A549 (cell line): ENCODE measurements around the gene FHIT. TPM values are rescaled to one million over a fixed set of nuclear protein-coding genes. Genes with fewer than 3 reads are reported as not detected.

Experiments used
- ATAC-seq, 2 experiments: fragments of 200-7000 bp in 1 of 2; fragments of >200 bp in 1 of 2; cut with Nextera tagmentation in 1 of 2; cut with Tn5 transposase in 1 of 2; 3 replicates each; pipeline versions ENCODE4 v1.8.0 to v1.9.1; 2018 to 2020; ENCODE audit warnings: mild to moderate bottlenecking in 1 of 2, moderate library complexity in 1 of 2
- CTCF ChIA-PET: fragments of 300-600 bp; sonication (Branson Sonifier 250); formaldehyde crosslinking; extraction: SDS; loops from one replicate; lab custom pipeline; 2021; ENCODE audit warnings: antibody characterized with exemption, inconsistent platforms; lab: Yijun Ruan, JAX
- POLR2A ChIA-PET: fragments of 350-600 bp; formaldehyde crosslinking; extraction: SDS; loops from one replicate; lab custom pipeline; 2021; ENCODE audit warnings: antibody characterized with exemption, inconsistent platforms; lab: Yijun Ruan, JAX
- DNase-seq, 2 experiments: peaks; one replicate each; pipeline versions ENCODE4 v3.0.0 to v3.0.0-alpha.2; 2011 to 2016; ENCODE audit warnings: low read depth in 1 of 2, low spot score in 1 of 2
- FAIRE-seq: peaks from 2 replicates; lab custom pipeline; 2011; peaks lifted over from hg19 to GRCh38; lab: Jason Lieb, UNC
- H3K27ac ChIP-seq, 2 experiments: fragments of >200 bp; sonication (Bioruptor Twin); formaldehyde crosslinking; 3 replicates each; pipeline ENCODE4 v1.5.1; 2016 to 2017
- H3K4me1 ChIP-seq: fragments of >200 bp; sonication (Bioruptor Twin); formaldehyde crosslinking; 3 replicates; pipeline ENCODE4 v1.6.1; 2016
- H3K4me2 ChIP-seq: fragments of >200 bp; sonication (Bioruptor Twin); formaldehyde crosslinking; 3 replicates; pipeline ENCODE4 v1.6.1; 2016
- H3K4me3 ChIP-seq: fragments of >200 bp; sonication (Bioruptor Twin); formaldehyde crosslinking; 3 replicates; pipeline ENCODE4 v1.5.1; 2016
- H3K9me3 ChIP-seq: fragments of >200 bp; sonication (Bioruptor Twin); formaldehyde crosslinking; 3 replicates; pipeline ENCODE4 v1.6.1; 2016
- ATOH8 ChIP-seq: fragments of 250-450 bp; sonication (Bioruptor Pico); IDR thresholded peaks from 2 replicates; pipeline ENCODE4 v1.5.0; 2020; ENCODE audit warnings: low read depth, mild to moderate bottlenecking, moderate library complexity
- CHD2 ChIP-seq: fragments of 150-350 bp; IDR thresholded peaks from 2 replicates; pipeline ENCODE4 v1.6.1; 2014; ENCODE audit warnings: low read length; ENCODE audit not compliant: partially characterized antibody
- EHMT2 ChIP-seq: fragments of 200-600 bp; sonication (generic); IDR thresholded peaks from 2 replicates; pipeline ENCODE4 v1.6.1; 2016; ENCODE audit warnings: antibody characterized with exemption, low read depth, mild to moderate bottlenecking, moderate library complexity
- EP300 ChIP-seq, 2 experiments: fragments of >200 bp; sonication (Bioruptor Twin); formaldehyde crosslinking; IDR thresholded peaks; 2 replicates in 1 of 2; 3 replicates in 1 of 2; pipeline ENCODE4 v1.6.1; 2016 to 2017
- FOSB ChIP-seq: fragments of 250-450 bp; sonication (Bioruptor Pico); IDR thresholded peaks from 2 replicates; pipeline ENCODE4 v1.5.0; 2020; ENCODE audit warnings: mild to moderate bottlenecking, moderate library complexity
- HOXA7 ChIP-seq: fragments of 250-450 bp; sonication (Bioruptor Pico); IDR thresholded peaks from 2 replicates; pipeline ENCODE4 v1.5.0; 2020; ENCODE audit warnings: mild to moderate bottlenecking, moderate library complexity
- MAFK ChIP-seq: fragments of 450-650 bp; IDR thresholded peaks from 2 replicates; pipeline ENCODE4 v1.6.1; 2014; ENCODE audit not compliant: partially characterized antibody
- NR3C1 ChIP-seq: fragments of >200 bp; sonication (Bioruptor Twin); formaldehyde crosslinking; IDR thresholded peaks from 3 replicates; pipeline ENCODE4 v1.6.1; 2017
- POLR2AphosphoS2 ChIP-seq: conservative IDR thresholded peaks from 2 replicates; pipeline ENCODE4 v1.6.1; 2012; ENCODE audit warnings: low read length, improper control_type of control experiment, inconsistent platforms
- RCOR1 ChIP-seq: fragments of 150-350 bp; IDR thresholded peaks from 2 replicates; pipeline ENCODE4 v1.6.1; 2014; ENCODE audit warnings: antibody characterized with exemption, low read length, low read depth
- REST ChIP-seq: fragments of 200-600 bp; sonication (generic); IDR thresholded peaks from 2 replicates; pipeline ENCODE4 v1.6.1; 2016; ENCODE audit warnings: antibody characterized with exemption, mild to moderate bottlenecking, moderate library complexity
- RFX5 ChIP-seq: fragments of 450-650 bp; IDR thresholded peaks from 2 replicates; pipeline ENCODE4 v1.7.1; 2014; ENCODE audit warnings: antibody characterized with exemption, mild to moderate bottlenecking, moderate library complexity
- RNF2 ChIP-seq: fragments of 200-600 bp; sonication (generic); IDR thresholded peaks from 2 replicates; pipeline ENCODE4 v1.6.1; 2016; ENCODE audit warnings: low read depth, mild to moderate bottlenecking, antibody characterized with exemption, moderate library complexity, borderline replicate concordance
- TP53 ChIP-seq: fragments of 250-450 bp; sonication (Bioruptor Pico); IDR thresholded peaks from 2 replicates; pipeline ENCODE4 v1.5.0; 2021; ENCODE audit warnings: mild to moderate bottlenecking, moderate library complexity
- USF2 ChIP-seq: fragments of 450-650 bp; IDR thresholded peaks from 2 replicates; pipeline ENCODE4 v1.6.1; 2014; ENCODE audit warnings: antibody characterized with exemption
- ZFP36 ChIP-seq: fragments of 450-650 bp; IDR thresholded peaks from 2 replicates; pipeline ENCODE4 v1.6.1; 2014; ENCODE audit warnings: borderline replicate concordance; ENCODE audit not compliant: partially characterized antibody
- WGBS: methylation state at CpG from one replicate; pipeline ENCODE4 v1.1.6; 2017; ENCODE audit errors: missing lambda C conversion rate; 5-methylcytosine and 5-hydroxymethylcytosine counted together
- polyA plus RNA-seq, 4 experiments: library from polyadenylated mRNA; depleted of rRNA in 3 of 4; stranded (reverse); fragments of >200 nt; fragmentation: RNase III in 1 of 4; extraction: RNeasy Plus Mini Kit Qiagen cat#74134 plus additional on column Dnase treatment in 1 of 4; gene quantifications; 2 replicates in 3 of 4; 3 replicates in 1 of 4; pipeline ENCODE4 v1.2.3, GENCODE V29; 2011 to 2017
- TF ChIP-seq, protein P1 (sequence below): fragments of >200 bp; sonication (Bioruptor Twin); formaldehyde crosslinking; IDR thresholded peaks from 3 replicates; pipeline ENCODE4 v1.5.1; 2016

The FHIT gene
- polyA plus RNA-seq, 2 of the 4 experiments (the other 2 are of a cell fraction), result 0.76 to 0.92 TPM

DNA sequence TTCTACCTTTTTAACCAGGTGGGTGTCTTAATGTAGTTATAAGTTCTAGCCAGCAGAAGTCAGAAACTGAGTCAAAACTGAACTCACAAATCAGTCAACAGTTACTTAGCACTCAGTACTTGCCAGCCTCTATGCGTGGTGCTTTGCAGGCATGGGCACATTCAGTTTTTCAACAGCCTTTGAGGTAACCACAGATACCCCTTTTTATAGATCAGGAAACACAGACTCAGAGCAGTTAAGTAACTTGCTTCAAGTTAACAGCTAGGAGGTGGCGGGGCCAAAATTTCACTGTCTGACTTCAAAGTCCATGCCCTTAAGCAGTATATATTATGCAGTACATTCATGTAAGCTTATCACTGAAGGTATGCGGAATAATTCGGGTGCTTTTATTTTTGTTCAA lies 139.4 kb downstream of the FHIT start:
- no peak for FAIRE-seq
- Histone ChIP-seq H3K9me3 (no peaks in the 10 kb centered on the region), H3K4me3 (no peak overlapping the region), H3K27ac (no peak overlapping the region), H3K4me1 (no peaks in the 10 kb centered on the region), H3K4me2 (no peak overlapping the region)
- POLR2A ChIA-PET, result no interaction called here
- DNase-seq, result no peak
- CTCF ChIA-PET, result no interaction called here
- ATAC-seq, result no peak
- 73% methylated on average over 4 of the region's 4 CpGs for WGBS
- TF ChIP-seq ATOH8, result no peak
- TF ChIP-seq TP53 (CRISPR knock-in tag), result no peak

- CTCF ChIA-PET, result no interaction called here
- DNase-seq, result no peak
- POLR2A ChIA-PET, result no interaction called here
- Histone ChIP-seq H3K27ac (no peak overlapping the region), H3K9me3 (no peaks in the 10 kb centered on the region), H3K4me1 (no peaks in the 10 kb centered on the region), H3K4me3 (no peak overlapping the region), H3K4me2 (no peak overlapping the region)
- no peak for FAIRE-seq
- WGBS, result 75% methylated on average over 2 of the region's 2 CpGs
- TF ChIP-seq POLR2AphosphoS2, result no peak
- TF ChIP-seq MAFK, result no peak
- no peak for TF ChIP-seq REST
- no peak for TF ChIP-seq USF2
- no peak for TF ChIP-seq EHMT2
- TF ChIP-seq RFX5, result no peak
- no peak for TF ChIP-seq CHD2
- TF ChIP-seq FOSB (CRISPR knock-in tag), result no peak
- TF ChIP-seq NR3C1, result no peak
- no peak for TF ChIP-seq ZFP36
- no peak for TF ChIP-seq RCOR1
- TF ChIP-seq, protein P1, sequence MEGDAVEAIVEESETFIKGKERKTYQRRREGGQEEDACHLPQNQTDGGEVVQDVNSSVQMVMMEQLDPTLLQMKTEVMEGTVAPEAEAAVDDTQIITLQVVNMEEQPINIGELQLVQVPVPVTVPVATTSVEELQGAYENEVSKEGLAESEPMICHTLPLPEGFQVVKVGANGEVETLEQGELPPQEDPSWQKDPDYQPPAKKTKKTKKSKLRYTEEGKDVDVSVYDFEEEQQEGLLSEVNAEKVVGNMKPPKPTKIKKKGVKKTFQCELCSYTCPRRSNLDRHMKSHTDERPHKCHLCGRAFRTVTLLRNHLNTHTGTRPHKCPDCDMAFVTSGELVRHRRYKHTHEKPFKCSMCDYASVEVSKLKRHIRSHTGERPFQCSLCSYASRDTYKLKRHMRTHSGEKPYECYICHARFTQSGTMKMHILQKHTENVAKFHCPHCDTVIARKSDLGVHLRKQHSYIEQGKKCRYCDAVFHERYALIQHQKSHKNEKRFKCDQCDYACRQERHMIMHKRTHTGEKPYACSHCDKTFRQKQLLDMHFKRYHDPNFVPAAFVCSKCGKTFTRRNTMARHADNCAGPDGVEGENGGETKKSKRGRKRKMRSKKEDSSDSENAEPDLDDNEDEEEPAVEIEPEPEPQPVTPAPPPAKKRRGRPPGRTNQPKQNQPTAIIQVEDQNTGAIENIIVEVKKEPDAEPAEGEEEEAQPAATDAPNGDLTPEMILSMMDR, result no peak
- TF ChIP-seq EP300 (IDR thresholded peaks at IDR 0.05), result no peak
- ATAC-seq, result no peak
Observed at GRCh38 chr3:61110576-61110975, 140.7 kb downstream of the FHIT start.

DNA sequence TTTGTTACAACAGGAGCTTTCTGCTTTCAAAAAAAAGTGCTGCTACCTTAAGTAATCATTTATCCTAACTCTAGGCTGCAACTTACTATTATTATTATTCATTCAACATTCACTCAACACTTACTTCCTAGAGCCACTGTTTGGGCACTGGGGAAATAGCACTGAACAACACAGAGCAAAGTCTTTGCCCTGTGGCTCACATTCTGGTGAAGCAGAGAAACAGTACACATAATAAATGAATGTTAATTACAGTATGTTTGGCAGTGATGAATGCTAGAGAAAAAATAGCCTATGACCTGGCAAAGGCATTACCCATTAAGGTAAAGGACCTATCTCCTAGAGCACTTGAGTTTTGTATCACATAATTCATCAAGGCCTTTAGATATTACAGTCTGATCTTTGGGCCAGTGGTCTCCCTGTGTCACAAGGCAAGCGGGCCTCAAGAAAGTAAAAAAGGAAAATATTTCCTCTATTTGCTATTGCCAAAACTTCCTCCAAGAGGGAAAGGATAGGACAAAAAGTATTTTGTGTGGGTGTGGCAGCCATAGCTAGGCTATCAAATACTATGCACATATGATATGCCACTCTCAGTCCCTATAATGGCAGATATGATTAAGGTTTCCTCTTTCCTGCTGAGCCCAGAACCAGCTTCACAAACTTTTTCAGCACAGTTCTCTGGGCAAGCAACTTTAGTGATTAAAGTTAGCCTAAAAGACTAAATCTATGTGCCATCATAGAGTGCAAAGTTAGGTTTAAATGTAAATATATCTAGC lies 142.8 kb downstream of the FHIT start:
- no peak overlapping the region for H3K4me3 ChIP-seq
- H3K4me2 ChIP-seq, result no peak overlapping the region
- no peak for ATAC-seq
- H3K27ac ChIP-seq, result no peak overlapping the region
- no peaks in the 10 kb centered on the region for H3K4me1 ChIP-seq
- TF ChIP-seq HOXA7 (CRISPR knock-in tag) (no peak), RNF2 (no peak)
- TF ChIP-seq, all 56 proteins: peak for 0
- no peak for DNase-seq
- H3K9me3 ChIP-seq, result no peaks in the 10 kb centered on the region
- FAIRE-seq, result no peak
- ChIA-PET CTCF (no interaction called here), POLR2A (no interaction called here)
- WGBS, result 58% methylated on average over 1 of the region's 1 CpG
